SK-N-MC (cell line): Measurements from ENCODE around the gene KNOP1.
A peak's percentile ranks its signal among the peaks of the same experiment; 100 is the strongest.

ENCODE experiments used
- DNase-seq: peaks from one replicate; pipeline ENCODE4 v3.0.0-alpha.2; 2011; ENCODE audit warnings: low read depth, low spot score
- H3K27ac ChIP-seq: fragments of 200-600 bp; sonication (generic); 2 replicates; pipeline ENCODE4 v1.5.1; 2016; ENCODE audit warnings: mixed run types
- H3K36me3 ChIP-seq: fragments of 200-600 bp; sonication (generic); 2 replicates; pipeline ENCODE4 v1.6.1; 2017; ENCODE audit warnings: antibody characterized with exemption, low read length, mixed read lengths; ENCODE audit not compliant: insufficient read depth
- H3K4me3 ChIP-seq: fragments of 200-600 bp; sonication (generic); 2 replicates; pipeline ENCODE4 v1.5.1; 2016
- H3K9ac ChIP-seq: fragments of 200-600 bp; sonication (generic); 2 replicates; pipeline ENCODE4 v1.8.0; 2017; ENCODE audit warnings: mixed run types, mixed read lengths; ENCODE audit not compliant: insufficient read length
- H3K9me3 ChIP-seq: fragments of 200-600 bp; sonication (generic); 2 replicates; pipeline ENCODE4 v1.6.1; 2017; ENCODE audit warnings: low read depth, mild to moderate bottlenecking, antibody characterized with exemption, low read length, moderate library complexity, mixed read lengths
- EZH2 ChIP-seq: fragments of 200-600 bp; sonication (generic); IDR thresholded peaks from one replicate; pipeline ENCODE4 v1.6.1; 2017; ENCODE audit warnings: antibody characterized with exemption
- FOXP2 ChIP-seq: optimal IDR thresholded peaks from 2 replicates; pipeline ENCODE3; 2011; ENCODE audit warnings: mild to moderate bottlenecking, moderate library complexity; ENCODE audit not compliant: insufficient read depth; ENCODE audit errors: extremely low read length, control extremely low read depth
- POLR2AphosphoS5 ChIP-seq: IDR thresholded peaks from 2 replicates; pipeline ENCODE4 v1.6.1; 2012; ENCODE audit warnings: mild to moderate bottlenecking, low read depth, low read length, borderline replicate concordance

The KNOP1 gene

GRCh38 chr16:19696961-19697360 is 21.1 kb downstream of the KNOP1 start:
- H3K9me3 ChIP-seq = no peaks in the 10 kb centered on the region
- DNase-seq = no peak
- no peak for TF ChIP-seq FOXP2
- TF ChIP-seq EZH2 = no peak
- no peak for TF ChIP-seq POLR2AphosphoS5
- H3K36me3 ChIP-seq = peaks cover 7% of the 10 kb centered on the region
- no peak overlapping the region for H3K4me3 ChIP-seq
- no peak overlapping the region for H3K9ac ChIP-seq
- no peak overlapping the region for H3K27ac ChIP-seq

DNA sequence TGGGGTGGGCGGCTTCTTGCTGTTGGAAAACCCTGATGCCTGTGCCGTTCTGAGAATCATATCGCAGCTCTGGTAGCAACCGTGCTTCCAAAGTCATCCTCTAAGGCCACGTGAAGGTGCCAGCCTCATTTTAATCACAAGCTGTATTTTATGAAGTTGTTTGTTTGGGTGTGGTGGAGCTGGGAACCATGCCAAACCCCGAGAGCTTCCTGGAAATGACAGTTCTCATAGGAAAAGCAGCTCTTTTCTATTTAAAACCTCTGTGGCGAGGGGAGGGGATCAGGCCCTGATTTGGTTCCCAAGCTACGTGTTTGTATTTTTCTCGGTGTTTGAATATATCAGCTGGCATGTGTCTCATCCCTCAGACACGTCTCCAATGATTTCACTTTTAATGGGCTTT is 21.7 kb downstream of the KNOP1 start:
- H3K36me3 ChIP-seq = peaks cover 7% of the 10 kb centered on the region
- DNase-seq = peak; percentile 72

GRCh38 chr16:19694989-19695388 is 23.0 kb downstream of the KNOP1 start:
- Histone ChIP-seq H3K4me3 (no peak overlapping the region), H3K27ac (no peak overlapping the region), H3K9me3 (no peaks in the 10 kb centered on the region), H3K36me3 (peaks cover 7% of the 10 kb centered on the region; the same call in 1 of the 2 replicates), H3K9ac (no peak overlapping the region)
- TF ChIP-seq FOXP2 (no peak), EZH2 (no peak), POLR2AphosphoS5 (no peak)
- DNase-seq = no peak

More for the DNA sequence above, 21.7 kb downstream of the KNOP1 start:
- Histone ChIP-seq H3K4me3 (no peak overlapping the region), H3K9me3 (no peaks in the 10 kb centered on the region), H3K9ac (peak overlapping the region; percentile 25), H3K27ac (no peak overlapping the region)
- peak; percentile 65 for TF ChIP-seq FOXP2
- TF ChIP-seq EZH2 = no peak

GRCh38 chr16:19691161-19691711 is 26.8 kb downstream of the KNOP1 start:
- no peak overlapping the region for H3K9ac ChIP-seq
- no peak for TF ChIP-seq FOXP2
- no peak for TF ChIP-seq POLR2AphosphoS5
- no peak for TF ChIP-seq EZH2
- no peaks in the 10 kb centered on the region for H3K36me3 ChIP-seq
- no peak overlapping the region for H3K27ac ChIP-seq
- DNase-seq = no peak
- no peaks in the 10 kb centered on the region for H3K9me3 ChIP-seq
- H3K4me3 ChIP-seq = no peak overlapping the region

GRCh38 chr16:19690196-19690595 is 27.8 kb downstream of the KNOP1 start:
- no peaks in the 10 kb centered on the region for H3K36me3 ChIP-seq
- H3K9ac ChIP-seq = no peak overlapping the region
- TF ChIP-seq FOXP2 = no peak
- TF ChIP-seq POLR2AphosphoS5 = no peak
- TF ChIP-seq EZH2 = no peak
- H3K4me3 ChIP-seq = no peak overlapping the region
- H3K27ac ChIP-seq = no peak overlapping the region
- no peaks in the 10 kb centered on the region for H3K9me3 ChIP-seq
- no peak for DNase-seq

DNA sequence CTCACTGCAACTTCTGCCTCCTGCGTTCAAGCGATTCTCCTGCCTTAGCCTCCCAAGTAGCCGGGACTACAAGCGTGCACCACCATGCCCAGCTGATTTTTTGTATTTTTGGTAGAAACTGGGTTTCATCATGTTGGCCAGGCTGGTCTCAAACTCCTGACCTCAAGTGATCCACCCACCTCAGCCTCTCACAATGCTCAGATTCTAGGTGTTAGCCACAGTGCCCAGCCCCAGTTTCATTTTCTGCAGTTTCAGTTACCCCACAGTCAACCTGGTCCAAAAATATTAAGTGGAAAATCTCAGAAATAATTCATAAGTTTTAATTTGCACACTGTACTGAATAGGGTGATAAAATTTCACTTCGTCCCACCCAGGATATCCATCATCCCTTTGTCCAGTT is 28.7 kb downstream of the KNOP1 start:
- no peaks in the 10 kb centered on the region for H3K9me3 ChIP-seq
- TF ChIP-seq FOXP2 = no peak
- TF ChIP-seq EZH2 = no peak
- TF ChIP-seq POLR2AphosphoS5 = no peak
- no peak overlapping the region for H3K27ac ChIP-seq
- H3K36me3 ChIP-seq = no peaks in the 10 kb centered on the region
- no peak for DNase-seq
- H3K4me3 ChIP-seq = no peak overlapping the region
- no peak overlapping the region for H3K9ac ChIP-seq

DNA sequence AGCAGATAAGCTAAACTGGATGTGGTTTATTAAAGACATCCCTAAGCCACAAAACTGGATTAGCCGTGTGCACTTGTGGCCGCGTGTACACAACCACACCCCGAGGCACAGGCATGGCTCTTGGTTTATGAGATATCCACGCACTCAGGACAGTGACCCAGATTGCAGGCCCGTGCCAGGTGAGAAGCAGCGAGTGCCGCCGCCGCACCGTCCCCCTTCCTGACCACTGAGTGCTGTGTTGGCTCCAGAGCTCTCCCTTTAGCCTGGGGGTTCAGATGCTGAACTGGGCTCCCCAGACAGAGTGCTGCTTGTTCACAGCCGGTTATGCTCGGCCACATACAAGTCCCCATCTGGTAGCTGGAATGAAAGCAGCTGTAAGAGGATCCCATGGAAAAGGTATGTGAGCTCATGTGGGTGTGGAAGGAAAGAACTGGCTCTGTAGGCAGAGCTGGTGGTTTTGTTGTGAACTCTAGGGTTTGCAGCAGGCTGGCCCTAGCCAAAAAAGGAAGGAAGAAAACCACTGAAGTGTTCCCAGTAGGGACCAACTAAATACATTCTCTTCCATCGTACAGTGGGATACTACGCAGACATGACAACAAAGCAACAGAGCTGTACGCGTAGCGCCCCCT is 29.5 kb downstream of the KNOP1 start:
- no peaks in the 10 kb centered on the region for H3K36me3 ChIP-seq
- no peak overlapping the region for H3K27ac ChIP-seq
- no peak for TF ChIP-seq EZH2
- no peak for TF ChIP-seq POLR2AphosphoS5
- H3K9me3 ChIP-seq = no peaks in the 10 kb centered on the region
- H3K4me3 ChIP-seq = no peak overlapping the region
- H3K9ac ChIP-seq = no peak overlapping the region
- no peak for DNase-seq

- Histone ChIP-seq H3K4me3 (no peak overlapping the region), H3K27ac (no peak overlapping the region), H3K36me3 (no peaks in the 10 kb centered on the region), H3K9me3 (no peaks in the 10 kb centered on the region), H3K9ac (no peak overlapping the region)
- TF ChIP-seq FOXP2 (no peak), EZH2 (no peak), POLR2AphosphoS5 (no peak)
- no peak for DNase-seq
Measured at GRCh38 chr16:19687279-19687678, 30.7 kb downstream of the KNOP1 start.

DNA sequence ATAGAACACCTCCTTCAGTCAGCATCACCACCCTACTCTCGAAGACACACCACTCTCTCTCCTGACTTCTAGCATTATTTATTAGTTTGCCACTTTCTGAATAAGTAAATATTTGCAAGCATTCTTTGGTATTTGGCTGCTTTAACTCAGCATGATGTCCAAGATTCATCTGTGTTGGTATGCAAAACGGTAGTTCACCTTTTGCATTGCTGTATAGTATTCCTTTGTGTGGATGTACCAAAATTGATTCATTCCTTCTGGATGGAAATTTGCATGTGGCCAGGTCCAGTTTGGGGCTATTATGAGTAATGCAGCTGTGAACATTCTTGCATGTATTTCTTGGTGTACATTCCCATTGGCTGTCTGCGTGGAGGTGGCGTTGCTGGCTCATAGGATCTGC is 32.9 kb downstream of the KNOP1 start:
- Histone ChIP-seq H3K27ac (no peak overlapping the region), H3K4me3 (no peak overlapping the region), H3K36me3 (no peaks in the 10 kb centered on the region), H3K9me3 (no peaks in the 10 kb centered on the region), H3K9ac (no peak overlapping the region)
- TF ChIP-seq FOXP2 (no peak), EZH2 (no peak), POLR2AphosphoS5 (no peak)
- no peak for DNase-seq
